SK-N-SH (cell line): ENCODE results near the gene FABP7. TPM values are rescaled to one million over a fixed set of nuclear protein-coding genes. Genes with fewer than 3 reads are reported as not detected.

Experiments used
- CTCF ChIA-PET: fragments of 300-600, 350-600 bp; formaldehyde crosslinking; extraction: SDS; loops from one replicate; lab custom pipeline; 2021; lab: Yijun Ruan, JAX
- POLR2A ChIA-PET: fragments of 350-600 bp; sonication (Branson Sonifier 250); formaldehyde crosslinking; extraction: SDS; loops from one replicate; lab custom pipeline; 2020; ENCODE audit warnings: antibody characterized with exemption, inconsistent platforms; lab: Yijun Ruan, JAX
- DNase-seq: peaks from one replicate; pipeline ENCODE4 v3.0.0; 2012
- H2AFZ ChIP-seq: fragments of 200-600 bp; sonication (generic); 2 replicates; pipeline ENCODE4 v1.8.1; 2016; ENCODE audit warnings: antibody characterized with exemption, mild to moderate bottlenecking, low read depth
- H3F3A ChIP-seq: fragments of 200-600 bp; sonication (generic); replicated peaks from 2 replicates; pipeline ENCODE3; 2016; ENCODE audit warnings: antibody characterized with exemption, mild to moderate bottlenecking; ENCODE audit not compliant: insufficient read depth
- H3K27ac ChIP-seq, 2 experiments: fragments of 200-500 bp in 1 of 2; fragments of 200-600 bp in 1 of 2; sonication (Bioruptor generic) in 1 of 2; sonication (generic), shearing (Covaris generic) in 1 of 2; 2 replicates each; pipeline versions ENCODE4 v1.5.1 to v1.6.1; 2014 to 2016; ENCODE audit warnings: low read depth in 2 of 2, inconsistent platforms in 1 of 2, low read length in 1 of 2, mild to moderate bottlenecking in 1 of 2, mixed read lengths in 1 of 2
- H3K27me3 ChIP-seq: fragments of 200-600 bp; sonication (generic), shearing (Covaris generic); 2 replicates; pipeline ENCODE4 v1.6.1; 2016; ENCODE audit warnings: mixed run types; ENCODE audit not compliant: insufficient read depth
- H3K36me3 ChIP-seq, 2 experiments: fragments of 200-500 bp in 1 of 2; fragments of 200-600 bp in 1 of 2; sonication (Bioruptor generic) in 1 of 2; sonication (generic) in 1 of 2; replicated peaks in 1 of 2; 2 replicates each; pipeline versions ENCODE3 to v1.5.1; 2014 to 2016; ENCODE audit warnings: low read length in 1 of 2, mild to moderate bottlenecking in 1 of 2; ENCODE audit not compliant: insufficient read depth in 2 of 2, control insufficient read depth in 1 of 2
- H3K4me1 ChIP-seq, 2 experiments: fragments of 200-500 bp in 1 of 2; fragments of 200-600 bp in 1 of 2; sonication (Bioruptor generic) in 1 of 2; sonication (generic), shearing (Covaris generic) in 1 of 2; 2 replicates each; pipeline versions ENCODE4 v1.5.1 to v1.6.1; 2014 to 2016; ENCODE audit warnings: low read depth in 1 of 2, low read length in 1 of 2, mixed run types in 1 of 2; ENCODE audit not compliant: insufficient read depth in 2 of 2, control insufficient read depth in 1 of 2
- H3K4me2 ChIP-seq: fragments of 200-600 bp; sonication (generic), shearing (Covaris generic); 2 replicates; pipeline ENCODE4 v1.6.1; 2017; ENCODE audit warnings: mixed run types
- H3K4me3 ChIP-seq, 2 experiments: fragments of 200-500 bp in 1 of 2; fragments of 200-600 bp in 1 of 2; sonication (Bioruptor generic) in 1 of 2; sonication (generic), shearing (Covaris generic) in 1 of 2; 2 replicates each; pipeline versions ENCODE4 v1.5.1 to v1.8.1; 2014 to 2016; ENCODE audit warnings: low read depth in 2 of 2, inconsistent platforms in 1 of 2, low read length in 1 of 2, mild to moderate bottlenecking in 1 of 2, mixed read lengths in 1 of 2, moderate library complexity in 1 of 2
- H3K79me2 ChIP-seq: fragments of 200-600 bp; sonication (generic); 2 replicates; pipeline ENCODE4 v1.8.1; 2017; ENCODE audit warnings: mild to moderate bottlenecking; ENCODE audit not compliant: insufficient read depth
- H3K9ac ChIP-seq: fragments of 200-600 bp; sonication (generic); 2 replicates; pipeline ENCODE4 v1.6.1; 2017; ENCODE audit warnings: mixed run types
- H3K9me2 ChIP-seq: fragments of 200-600 bp; sonication (generic); 2 replicates; pipeline ENCODE4 v1.6.1; 2017; ENCODE audit warnings: mixed run types
- H3K9me3 ChIP-seq: fragments of 200-600 bp; sonication (generic); 2 replicates; pipeline ENCODE4 v1.6.1; 2017; ENCODE audit warnings: mixed run types, mild to moderate bottlenecking, moderate library complexity
- H4K20me1 ChIP-seq: fragments of 200-600 bp; sonication (generic); 2 replicates; pipeline ENCODE4 v1.6.1; 2017; ENCODE audit warnings: mild to moderate bottlenecking, mixed run types; ENCODE audit not compliant: insufficient read depth
- CHD2 ChIP-seq: fragments of 150-350 bp; IDR thresholded peaks from 2 replicates; pipeline ENCODE4 v1.6.1; 2018; ENCODE audit warnings: low read length; ENCODE audit not compliant: partially characterized antibody
- EP300 ChIP-seq, 2 experiments: IDR thresholded peaks; 2 replicates each; pipeline versions ENCODE4 v1.4.0 to v1.6.1; 2012; ENCODE audit warnings: borderline replicate concordance in 1 of 2, low read depth in 1 of 2, low read length in 1 of 2
- EZH2phosphoT487 ChIP-seq: fragments of 200-600 bp; sonication (generic); IDR thresholded peaks from 2 replicates; pipeline ENCODE4 v1.6.1; 2017; ENCODE audit warnings: low read depth, mixed run types, mild to moderate bottlenecking, antibody characterized with exemption, moderate library complexity, borderline replicate concordance
- GABPA ChIP-seq: IDR thresholded peaks from 2 replicates; pipeline ENCODE4 v1.4.0; 2012; ENCODE audit warnings: low read depth, mild to moderate bottlenecking
- IRF3 ChIP-seq: fragments of 150-350 bp; IDR thresholded peaks from 2 replicates; pipeline ENCODE4 v1.6.1; 2016; ENCODE audit warnings: mild to moderate bottlenecking, low read depth, low read length
- JUND ChIP-seq: IDR thresholded peaks from 2 replicates; pipeline ENCODE4 v1.4.0; 2012
- MAX ChIP-seq: IDR thresholded peaks from 2 replicates; pipeline ENCODE4 v1.4.0; 2012; ENCODE audit warnings: low read depth
- MEF2A ChIP-seq: IDR thresholded peaks from 2 replicates; pipeline ENCODE4 v1.4.0; 2012; ENCODE audit warnings: low read depth, borderline replicate concordance
- NRF1 ChIP-seq: IDR thresholded peaks from 2 replicates; pipeline ENCODE4 v1.6.1; 2012; ENCODE audit warnings: low read depth, mild to moderate bottlenecking, low read length
- RAD21 ChIP-seq: IDR thresholded peaks from 2 replicates; pipeline ENCODE4 v1.6.1; 2012; ENCODE audit warnings: mild to moderate bottlenecking, low read length
- REST ChIP-seq: IDR thresholded peaks from 2 replicates; pipeline ENCODE4 v1.6.1; 2012; ENCODE audit warnings: mild to moderate bottlenecking, low read depth, low read length, moderate library complexity
- RFX5 ChIP-seq: IDR thresholded peaks from 2 replicates; pipeline ENCODE4 v1.6.1; 2012; ENCODE audit warnings: mild to moderate bottlenecking, improper control_type of control experiment, low read length
- SIN3A ChIP-seq: IDR thresholded peaks from 2 replicates; pipeline ENCODE4 v1.6.1; 2012; ENCODE audit warnings: low read depth, mild to moderate bottlenecking, low read length, moderate library complexity, borderline replicate concordance
- SMC3 ChIP-seq: IDR thresholded peaks from 2 replicates; pipeline ENCODE4 v1.6.1; 2012; ENCODE audit warnings: low read depth, low read length, improper control_type of control experiment
- TAF1 ChIP-seq: IDR thresholded peaks from 2 replicates; pipeline ENCODE4 v1.6.1; 2012; ENCODE audit warnings: low read depth, mild to moderate bottlenecking, low read length, moderate library complexity, borderline replicate concordance
- TCF12 ChIP-seq: IDR thresholded peaks from 2 replicates; pipeline ENCODE4 v1.4.0; 2012
- TEAD4 ChIP-seq: IDR thresholded peaks from 2 replicates; pipeline ENCODE4 v1.4.0; 2012; ENCODE audit warnings: mild to moderate bottlenecking, borderline replicate concordance; ENCODE audit not compliant: insufficient read depth
- USF1 ChIP-seq: IDR thresholded peaks from 2 replicates; pipeline ENCODE4 v1.4.0; 2012; ENCODE audit warnings: low read depth, borderline replicate concordance
- ZBTB33 ChIP-seq: IDR thresholded peaks from 2 replicates; pipeline ENCODE4 v1.4.0; 2012; ENCODE audit warnings: low read depth, borderline replicate concordance
- polyA plus RNA-seq, 3 experiments: library from polyadenylated mRNA; depleted of rRNA; stranded (reverse); fragments of >200 nt; gene quantifications; 2 replicates each; pipeline ENCODE4 v1.2.3, GENCODE V29; 2012

Gene FABP7
- polyA plus RNA-seq, 1 of the 3 experiments (the other 2 are of a cell fraction) = not detected

DNA sequence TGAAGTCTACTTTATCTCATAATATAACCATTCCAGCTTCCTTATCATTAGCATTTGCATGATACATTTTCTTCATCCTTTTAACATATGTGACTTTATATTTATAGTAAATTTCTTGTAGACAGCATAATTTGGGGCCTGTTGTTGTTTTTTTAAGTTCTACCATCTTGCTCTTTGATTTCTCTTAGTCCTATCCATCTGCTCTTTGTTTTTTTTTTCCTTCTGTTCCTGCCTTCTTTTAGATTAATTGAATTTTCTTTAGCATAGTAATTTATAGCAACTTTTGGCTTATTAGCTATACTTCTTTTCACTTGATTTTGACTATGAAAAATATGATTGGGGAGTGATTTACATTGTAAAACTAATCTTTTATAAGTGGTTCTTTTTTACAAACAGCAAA, 19.2 kb upstream of the FABP7 start:
- Histone ChIP-seq H3K36me3 (no peaks in the 10 kb centered on the region), H3K4me1 (no peaks in the 10 kb centered on the region), H3K9me3 (no peaks in the 10 kb centered on the region), H3K9me2 (no peaks in the 10 kb centered on the region), H3K4me3 (no peak overlapping the region), H3K27ac (no peak overlapping the region), H3K79me2 (no peaks in the 10 kb centered on the region), H3F3A (no peaks in the 10 kb centered on the region), H3K4me2 (no peak overlapping the region), H2AFZ (no peak overlapping the region), H3K27me3 (no peaks in the 10 kb centered on the region), H4K20me1 (no peaks in the 10 kb centered on the region), H3K9ac (no peak overlapping the region)
- DNase-seq = no peak
- ChIA-PET POLR2A (no interaction called here), CTCF (no interaction called here)
- TF ChIP-seq JUND = no peak
- TF ChIP-seq IRF3 = no peak
- TF ChIP-seq RFX5 = no peak
- TF ChIP-seq TEAD4 = no peak
- no peak for TF ChIP-seq TAF1
- TF ChIP-seq TCF12 = no peak
- no peak for TF ChIP-seq CHD2
- TF ChIP-seq SIN3A = no peak
- TF ChIP-seq USF1 = no peak
- TF ChIP-seq EZH2phosphoT487 = no peak
- no peak for TF ChIP-seq MEF2A
- no peak for TF ChIP-seq RAD21
- TF ChIP-seq EP300 (IDR thresholded peaks at IDR 0.05; ENCODE audit: borderline replicate concordance in 1 of 2, low read depth in 1 of 2, low read length in 1 of 2) = no peak

DNA sequence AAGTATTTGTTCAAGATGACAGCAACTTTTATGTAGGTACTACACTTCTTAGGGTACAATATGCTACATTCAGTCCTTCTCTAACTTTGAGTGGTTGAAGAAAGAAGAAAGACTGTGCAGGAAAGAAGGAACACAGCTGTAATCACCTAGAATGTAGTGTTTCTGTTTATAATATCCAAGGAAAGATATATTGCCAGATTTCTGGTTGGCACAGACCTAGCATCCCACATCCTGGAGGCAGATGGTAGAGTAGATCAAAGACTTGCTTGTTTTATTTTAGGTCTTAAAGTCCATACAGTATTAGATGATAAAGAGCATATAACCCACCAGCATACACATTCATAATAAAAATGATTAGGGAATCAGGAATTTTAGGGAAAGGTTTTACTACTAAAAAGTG, 13.3 kb upstream of the FABP7 start:
- H3K9me2 ChIP-seq = no peaks in the 10 kb centered on the region
- peaks cover 3% of the 10 kb centered on the region; the same call in 1 of the 2 replicates for H3K27me3 ChIP-seq
- DNase-seq = no peak
- H3K9me3 ChIP-seq = no peaks in the 10 kb centered on the region
- H3K9ac ChIP-seq = no peak overlapping the region
- no peak overlapping the region for H3K4me2 ChIP-seq
- H3K4me1 ChIP-seq = no peaks in the 10 kb centered on the region
- H2AFZ ChIP-seq = no peak overlapping the region
- no peaks in the 10 kb centered on the region for H3K79me2 ChIP-seq
- no peak overlapping the region for H3K27ac ChIP-seq
- H3K36me3 ChIP-seq = no peaks in the 10 kb centered on the region
- H3K4me3 ChIP-seq = no peak overlapping the region
- ChIA-PET CTCF (interaction anchor here (0.6 kb wide), 1 partner anchor 112 kb away, joined by 4 read pairs; no protein-coding TSS in a partner anchor), POLR2A (no interaction called here)
- H4K20me1 ChIP-seq = no peaks in the 10 kb centered on the region
- no peaks in the 10 kb centered on the region for H3F3A ChIP-seq
- no peak for TF ChIP-seq MEF2A
- no peak for TF ChIP-seq GABPA
- no peak for TF ChIP-seq MAX
- no peak for TF ChIP-seq ZBTB33
- TF ChIP-seq EP300 (IDR thresholded peaks at IDR 0.05; ENCODE audit: borderline replicate concordance in 1 of 2, low read depth in 1 of 2, low read length in 1 of 2) = no peak
- no peak for TF ChIP-seq IRF3
- no peak for TF ChIP-seq REST
- TF ChIP-seq SMC3 = no peak
- no peak for TF ChIP-seq NRF1
- TF ChIP-seq CHD2 = no peak
